Endothelial cell of umbilical vein (primary cell): ENCODE measurements around the gene VWA1.

ENCODE experiments used
- CTCF ChIP-seq, 2 donors: IDR thresholded peaks; 1 replicate in 1 of 2; 2 replicates in 1 of 2; pipeline ENCODE4 v1.5.1; 2011; ENCODE audit warnings: low read length in 2 of 2, mild to moderate bottlenecking in 2 of 2, moderate library complexity in 2 of 2, control low read depth in 1 of 2, inconsistent platforms in 1 of 2, low read depth in 1 of 2; ENCODE audit not compliant: insufficient read depth in 1 of 2; ENCODE audit errors: extremely low read depth in 1 of 2
- POLR2A ChIP-seq: IDR thresholded peaks from 2 replicates; pipeline ENCODE4 v1.6.1; 2012; ENCODE audit warnings: low read depth, mild to moderate bottlenecking, control low read depth, low read length

GRCh38 chr1:1407636-1408318, 27.7 kb upstream of the VWA1 start:
- TF ChIP-seq CTCF (IDR thresholded peaks at IDR 0.05; ENCODE audit: extremely low read depth in 1 of 2, insufficient read depth in 1 of 2, low read depth in 1 of 2, low read length in 2 of 2) (peak in 1 of 2 donors; percentile 28), POLR2A (no peak)
